NK-92 (cell line): Measurements from ENCODE around the gene CNTLN.
"Not testable (repeated sequence)": the region's sequence is repeated elsewhere in the genome, so short reads cannot be mapped to it uniquely, and the experiment has no call there.

Experiments
- DNase-seq: peaks from one replicate; lab custom pipeline; 2025; ENCODE audit not compliant: unreplicated experiment; lab: John Stamatoyannopoulos, UW

CNTLN gene

DNA sequence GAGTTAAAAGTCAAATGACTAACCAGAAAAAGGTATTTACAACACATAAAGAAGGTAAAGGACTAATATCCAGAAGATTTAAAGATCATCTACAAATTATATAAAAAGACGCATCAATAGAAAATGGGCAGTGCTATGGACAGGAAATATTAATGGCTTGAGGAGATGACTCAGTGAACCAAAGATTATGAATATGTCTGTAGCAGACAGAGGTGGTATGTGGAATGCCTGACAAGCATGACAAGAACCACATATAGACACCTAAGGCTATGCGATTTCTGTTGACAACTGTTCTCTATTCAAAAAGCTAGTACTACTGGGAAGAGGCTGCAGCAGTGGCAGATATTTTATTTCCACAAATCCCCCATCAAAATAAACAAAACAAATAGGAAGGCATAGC, 267.0 kb downstream of the CNTLN start:
- no peak for DNase-seq

DNA sequence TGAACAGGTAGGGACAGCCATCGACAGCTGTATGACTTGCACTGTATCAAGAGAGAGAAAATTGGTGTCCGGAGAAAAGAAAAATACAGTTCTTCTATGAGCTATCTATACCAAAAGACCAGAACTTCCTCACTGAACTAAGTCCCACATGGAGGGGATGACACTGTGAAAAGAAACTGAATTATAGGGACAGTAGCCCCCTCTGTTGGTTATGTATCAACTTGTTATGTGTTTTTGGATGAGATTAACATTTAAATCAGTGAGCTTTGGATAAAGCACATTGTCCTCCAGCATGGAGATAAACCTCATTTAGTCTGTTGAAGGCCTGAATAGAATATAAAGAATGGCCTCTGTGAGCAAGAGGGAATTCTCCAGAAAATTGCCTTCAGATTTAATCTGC, 267.5 kb downstream of the CNTLN start:
- DNase-seq = no peak

DNA sequence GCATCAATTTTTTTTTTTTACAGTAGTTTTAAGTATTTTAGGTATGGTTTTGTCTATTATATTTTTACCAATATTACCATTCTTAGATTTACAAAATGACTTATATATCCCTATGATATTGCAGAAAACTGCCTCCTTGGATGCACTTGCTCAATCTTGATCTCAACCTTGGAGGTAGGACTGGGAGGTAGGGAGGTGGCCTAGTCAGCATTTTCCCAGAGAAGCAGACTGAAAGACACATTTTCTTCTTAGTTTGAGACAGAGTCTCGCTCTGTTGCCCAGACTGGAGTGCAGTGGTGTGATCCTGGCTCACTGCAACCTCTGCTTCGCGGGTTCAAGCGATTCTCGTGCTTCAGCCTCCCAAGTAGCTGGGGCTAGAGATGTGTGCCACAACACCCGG, 268.7 kb downstream of the CNTLN start:
- DNase-seq = no peak

DNA sequence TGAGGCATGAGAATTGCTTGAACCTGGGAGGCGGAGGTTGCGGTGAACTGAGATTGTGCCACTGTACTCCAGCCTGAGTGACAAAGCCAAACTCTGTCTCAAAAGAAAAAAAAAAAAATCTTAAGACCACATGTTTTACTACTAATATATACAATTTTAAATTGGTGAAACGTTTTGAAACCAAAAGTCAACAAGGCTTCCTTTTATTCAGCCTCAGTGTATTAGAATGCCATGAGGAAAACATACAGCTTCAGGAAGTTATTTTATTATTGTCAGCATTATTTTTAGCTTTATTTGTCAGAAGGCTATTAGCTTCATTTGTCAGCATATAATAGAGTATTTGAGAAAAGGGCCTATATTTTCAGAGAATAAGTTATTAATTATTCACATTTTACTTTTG, 280.1 kb downstream of the CNTLN start:
- no peak for DNase-seq

DNA sequence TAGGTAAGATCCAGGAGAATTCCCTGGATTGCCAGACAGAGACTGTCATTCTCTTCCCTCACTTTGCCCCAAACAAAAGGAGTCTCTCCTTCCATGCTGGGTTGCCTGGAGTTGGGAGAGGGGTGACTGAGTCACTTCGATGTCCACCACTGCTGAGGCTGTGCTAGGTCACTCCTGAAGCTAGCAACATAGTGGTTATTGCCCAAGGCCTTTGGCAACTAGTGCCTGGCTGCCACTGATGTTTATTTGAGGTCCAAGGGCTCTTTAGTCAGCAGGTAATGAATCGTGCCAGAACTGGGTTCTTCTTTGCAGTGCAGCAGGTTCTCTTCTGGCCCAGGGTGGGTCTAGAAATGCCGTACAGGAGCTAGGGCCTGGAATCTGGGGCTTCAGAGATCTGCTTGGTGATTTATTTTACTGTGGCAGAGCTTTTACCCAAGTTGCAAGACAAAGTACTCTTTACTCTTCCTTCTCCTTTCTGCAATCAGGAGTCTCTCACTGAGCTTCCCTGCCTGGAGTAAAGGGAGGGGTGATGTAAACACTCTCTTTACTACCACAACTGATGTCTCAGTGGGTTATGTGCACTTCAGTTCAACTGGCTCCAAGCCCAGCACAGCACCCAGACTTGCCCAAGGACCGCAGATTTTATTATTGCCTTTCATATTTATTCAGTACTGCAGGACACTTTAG, 288.3 kb downstream of the CNTLN start:
- DNase-seq = no peak

DNA sequence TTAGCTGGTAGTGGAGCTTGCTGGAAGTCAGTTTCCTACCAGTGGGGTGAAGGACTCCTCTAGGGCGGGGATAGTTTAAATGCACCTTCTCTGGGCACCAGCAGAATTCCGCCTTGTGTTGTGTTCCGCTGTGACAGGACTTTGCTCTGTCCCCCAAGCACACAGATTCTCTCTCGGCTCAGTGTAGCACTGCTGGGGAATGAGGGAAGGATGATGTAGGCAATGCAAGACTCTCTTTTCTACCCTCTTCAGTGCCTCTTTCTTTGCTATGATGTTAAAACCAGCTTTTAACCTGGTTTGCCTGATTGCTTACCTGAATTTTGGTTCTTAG, 288.8 kb downstream of the CNTLN start:
- DNase-seq = no peak

DNA sequence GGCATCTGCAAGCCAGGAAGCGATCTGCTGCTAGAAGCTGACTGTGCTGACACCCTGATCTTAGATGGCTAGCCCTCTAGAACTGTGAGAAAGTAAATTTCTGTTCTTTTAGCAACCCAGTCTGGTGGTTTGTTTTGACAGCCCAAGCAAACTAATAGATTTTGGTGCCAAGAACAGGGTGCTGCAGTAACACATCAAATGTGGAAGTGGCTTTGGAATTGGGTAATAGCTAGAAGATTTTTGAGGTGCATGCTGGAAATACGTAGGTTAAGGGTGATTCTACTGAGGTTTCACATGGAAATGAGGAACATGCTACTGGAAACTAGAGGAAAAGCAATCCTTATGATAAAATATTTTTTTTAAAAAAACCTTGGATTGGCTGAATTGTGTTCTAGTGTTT, 290.5 kb downstream of the CNTLN start:
- DNase-seq = no peak

DNA sequence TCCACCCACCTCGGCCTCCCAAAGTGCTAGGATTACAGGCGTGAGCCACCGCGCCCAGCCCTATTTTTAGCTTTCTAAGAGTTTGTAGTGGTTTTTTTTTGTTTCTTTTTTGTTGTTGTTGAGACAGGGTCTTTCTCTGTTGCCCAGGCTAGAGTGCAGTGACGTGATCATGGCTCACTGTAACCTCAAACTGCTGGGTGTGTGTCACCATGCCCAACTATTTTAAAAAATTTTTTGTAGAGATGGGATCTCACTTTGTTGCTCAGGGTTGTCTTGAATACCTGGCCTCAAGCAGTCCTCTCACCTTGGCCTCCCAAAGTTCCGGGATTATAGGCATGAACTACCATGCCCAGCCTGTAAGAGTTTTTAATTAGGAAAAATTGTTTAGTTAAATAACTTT, 298.7 kb downstream of the CNTLN start:
- DNase-seq = no peak

DNA sequence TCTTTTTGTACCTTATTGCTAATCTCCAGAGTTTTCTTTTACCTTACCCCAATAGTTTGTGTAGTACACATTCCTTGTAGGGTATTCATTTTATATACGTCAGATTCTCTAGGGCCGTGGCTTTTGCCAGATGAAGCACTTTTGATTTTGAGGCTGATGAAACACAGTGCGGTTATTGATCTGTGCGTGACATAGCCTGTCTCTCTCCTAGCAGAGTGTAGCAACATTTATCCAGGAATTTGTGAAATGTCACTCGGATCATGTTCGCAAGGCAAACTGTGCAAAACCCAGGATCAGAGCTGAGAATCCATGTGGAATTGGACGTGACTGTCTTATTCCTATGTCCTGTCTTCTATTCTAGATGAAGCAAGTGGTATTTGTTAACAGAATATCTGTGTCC, 302.0 kb downstream of the CNTLN start:
- no peak for DNase-seq

DNA sequence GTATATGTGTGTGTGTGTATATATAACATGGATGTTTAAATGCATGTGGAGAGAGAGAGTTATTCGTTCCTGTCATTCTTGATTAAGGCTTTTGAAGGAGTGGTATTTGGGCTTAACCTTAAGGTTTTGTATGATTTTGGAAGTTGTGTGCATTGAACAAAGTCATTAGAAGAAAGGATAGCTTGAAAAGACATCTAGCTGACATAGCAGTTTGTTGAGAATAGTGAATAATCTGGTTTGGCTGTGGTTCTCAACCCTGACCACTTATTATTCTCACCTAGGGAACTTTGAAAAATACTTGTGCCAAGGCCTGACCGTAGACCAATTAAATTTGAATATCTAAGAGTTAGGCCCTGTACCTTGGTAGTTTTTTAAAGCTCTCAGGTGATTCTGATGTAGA, 303.0 kb downstream of the CNTLN start:
- no peak for DNase-seq

DNA sequence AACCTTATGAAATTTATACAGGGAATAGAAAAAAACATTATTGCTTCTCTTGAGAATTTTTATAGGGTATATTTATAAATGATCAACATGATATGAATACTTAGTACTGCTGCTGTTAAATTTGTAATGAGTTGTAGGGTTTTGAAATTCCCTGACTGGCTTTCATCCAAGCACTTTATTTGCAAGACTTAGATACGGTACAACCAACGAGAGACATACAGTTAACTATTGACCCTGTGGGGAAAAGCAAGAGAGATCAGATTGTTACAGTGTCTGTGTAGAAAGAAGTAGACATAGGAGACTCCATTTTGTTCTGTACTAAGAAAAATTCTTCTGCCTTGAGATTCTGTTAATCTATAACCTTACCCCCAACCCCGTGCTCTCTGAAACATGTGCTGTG, 310.3 kb downstream of the CNTLN start:
- DNase-seq = not testable (repeated sequence)

DNA sequence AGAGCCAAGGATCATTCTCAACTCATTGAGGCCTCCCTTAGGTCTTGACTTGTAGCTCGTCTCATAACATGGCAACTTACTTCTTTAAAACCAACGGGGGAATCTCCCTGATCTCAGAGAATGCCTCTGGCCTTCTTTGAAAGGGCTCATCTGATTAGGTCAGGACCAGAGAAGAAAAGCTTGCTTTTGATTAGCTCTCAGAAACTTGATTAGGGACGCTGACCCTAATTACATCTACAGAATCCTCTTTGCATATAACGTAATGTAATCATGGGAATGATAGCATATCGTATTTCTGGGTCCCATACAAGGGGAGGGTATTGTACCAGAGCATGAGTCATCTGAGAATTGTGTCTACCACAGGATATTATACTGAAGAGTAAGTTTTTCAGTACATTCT, 318.9 kb downstream of the CNTLN start:
- DNase-seq = no peak

DNA sequence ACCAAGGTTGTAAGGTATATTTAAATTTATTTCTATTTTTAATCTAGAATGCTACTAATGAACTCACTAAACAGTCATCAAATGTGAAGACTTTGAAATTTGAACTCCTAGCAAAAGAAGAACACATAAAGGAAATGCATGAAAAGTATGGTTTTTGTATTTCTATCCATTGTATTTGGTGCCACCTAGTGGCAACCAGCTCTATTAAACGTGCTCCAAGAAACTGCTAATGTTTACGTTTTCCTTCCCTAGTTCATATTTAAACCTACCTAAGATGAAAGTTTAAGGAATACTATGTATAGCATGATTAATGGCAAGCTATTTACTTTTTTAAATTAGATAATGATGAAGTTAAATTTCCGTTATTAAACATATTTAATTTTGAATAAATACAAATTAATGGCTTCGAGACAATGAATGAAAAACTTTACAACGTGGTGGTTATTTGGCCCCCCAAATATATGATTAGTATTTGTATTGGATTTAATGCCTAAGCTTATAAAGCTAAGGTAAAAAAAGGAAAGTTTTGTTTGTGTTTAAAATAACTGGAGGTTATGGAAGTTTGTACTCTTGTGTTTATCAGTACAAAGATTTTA, 328.1 kb downstream of the CNTLN start:
- DNase-seq = no peak

DNA sequence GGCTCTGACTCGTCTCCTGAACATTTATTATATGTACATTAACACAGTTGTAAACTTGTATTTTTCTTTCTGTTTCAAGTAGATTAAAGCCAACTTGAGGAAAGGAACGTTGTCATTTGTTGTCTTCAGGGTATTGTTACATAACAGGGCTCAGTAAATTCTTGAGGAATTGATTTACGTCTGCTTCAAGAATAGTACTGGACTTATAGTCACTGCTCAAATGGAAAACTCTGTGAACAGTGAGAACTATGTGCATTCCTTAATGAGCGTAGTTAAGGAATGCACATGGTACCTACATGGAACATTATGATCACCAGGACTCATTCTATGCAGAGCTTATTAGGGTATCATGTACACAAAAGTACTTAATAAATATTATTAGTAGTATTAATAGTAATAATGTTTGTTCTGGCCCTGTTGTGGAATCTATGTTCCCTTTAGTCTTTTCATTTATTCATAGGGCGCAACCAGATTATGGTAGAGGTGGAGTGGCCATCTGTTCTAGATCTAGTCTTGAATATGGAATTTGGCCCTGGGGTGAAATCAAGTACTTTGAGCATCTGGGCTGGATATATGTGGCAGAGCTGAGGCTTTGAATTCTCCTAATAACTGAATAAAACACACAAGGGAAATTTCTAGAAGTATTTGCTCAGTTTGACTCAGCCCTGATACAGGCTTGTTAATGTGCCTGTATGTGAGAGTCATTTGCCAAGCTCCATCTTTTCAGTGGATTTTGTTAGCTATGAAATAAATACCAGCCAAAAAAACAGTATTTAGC, 335.4 kb downstream of the CNTLN start:
- DNase-seq = no peak

DNA sequence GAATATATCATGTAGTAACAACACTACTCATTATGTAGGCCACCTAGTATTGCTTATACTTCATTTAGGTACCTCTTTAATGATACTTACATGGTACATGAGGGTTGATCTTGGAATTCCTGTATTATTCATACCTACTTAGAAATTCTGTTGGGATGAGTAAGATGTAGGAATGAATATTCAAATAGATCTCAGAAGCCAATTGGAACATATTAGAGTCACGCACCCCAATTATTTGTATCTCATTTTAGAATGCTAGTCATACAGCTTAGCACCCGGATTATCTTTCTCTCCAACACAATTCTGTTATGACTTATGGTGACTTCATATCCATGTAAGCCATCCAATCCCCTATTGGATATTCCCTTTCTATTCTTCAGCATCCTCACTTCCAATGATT, 337.3 kb downstream of the CNTLN start:
- no peak for DNase-seq

DNA sequence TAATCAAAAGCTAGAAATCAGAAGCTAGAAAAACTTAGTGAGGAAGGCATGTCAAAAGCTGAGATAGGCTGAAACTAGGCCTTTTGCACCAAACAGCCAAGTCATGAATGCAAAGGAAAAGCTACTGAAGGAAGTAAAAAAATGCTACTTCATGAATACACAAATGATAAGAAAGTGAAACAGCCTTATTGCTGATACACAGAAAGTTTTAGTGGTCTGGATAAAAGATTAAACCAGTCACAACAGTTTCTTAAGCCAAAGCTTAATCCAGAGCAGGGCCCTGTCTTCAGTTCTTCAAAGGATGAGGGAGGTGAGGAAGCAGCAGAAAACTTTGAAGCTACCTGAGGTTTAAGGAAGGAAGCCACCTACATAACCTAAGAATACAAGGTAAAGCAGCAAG, 341.6 kb downstream of the CNTLN start:
- DNase-seq = no peak

DNA sequence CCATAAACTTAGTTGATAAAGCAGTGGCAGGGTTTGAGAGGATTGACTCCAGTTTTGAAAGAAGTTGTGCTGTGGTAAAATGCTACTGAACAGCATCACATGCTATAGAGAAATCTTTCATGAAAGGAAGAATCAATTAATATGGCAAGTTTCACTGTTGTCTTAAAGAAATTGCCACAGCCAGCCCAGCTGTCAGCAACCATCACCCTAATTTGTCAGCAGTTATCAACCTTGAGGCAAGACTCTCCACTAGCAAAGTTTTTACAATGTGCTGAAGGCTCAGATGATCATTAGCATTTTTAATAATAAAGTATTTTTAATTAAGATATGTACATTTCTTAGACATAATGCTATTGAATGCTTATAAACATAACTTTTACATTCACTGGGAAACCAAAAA, 343.0 kb downstream of the CNTLN start:
- no peak for DNase-seq

DNA sequence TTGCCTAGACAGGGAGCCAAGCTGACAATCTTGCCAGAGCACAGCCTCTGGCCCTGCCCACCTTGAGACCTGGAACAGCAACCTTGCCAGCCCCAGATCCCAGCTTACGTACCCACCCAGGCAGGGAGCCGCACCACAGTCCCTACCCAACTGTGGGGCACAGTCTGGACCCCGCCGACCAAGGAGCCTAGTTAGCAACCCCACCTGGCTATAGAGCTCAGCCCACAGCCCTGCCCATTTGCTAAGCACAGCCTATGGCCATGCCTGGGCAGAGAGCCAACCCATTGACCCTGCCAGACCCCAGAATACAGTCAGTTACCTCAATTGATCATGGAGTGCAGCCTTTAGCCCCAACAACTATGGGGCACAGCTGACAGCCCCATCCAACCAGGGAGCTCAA, 346.1 kb downstream of the CNTLN start:
- DNase-seq = no peak

DNA sequence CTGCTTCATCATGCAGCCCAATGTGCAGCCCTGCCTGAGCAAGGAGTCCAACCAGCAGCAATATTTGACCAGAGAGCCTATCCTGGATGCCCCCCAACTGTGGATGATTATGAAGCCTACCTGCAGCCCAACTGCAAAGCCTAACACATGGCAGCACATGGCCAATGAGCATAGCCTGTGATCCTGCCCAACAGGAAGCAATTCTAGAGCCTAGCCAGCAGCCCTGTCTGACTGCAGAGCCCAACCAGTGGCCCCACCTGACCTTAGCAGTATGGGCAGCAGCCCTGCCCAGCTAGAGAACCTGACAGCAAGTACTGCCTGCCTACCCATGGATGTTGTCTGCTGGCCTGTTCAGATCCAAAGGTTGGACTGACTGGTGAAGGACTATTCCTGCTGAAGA, 346.7 kb downstream of the CNTLN start:
- no peak for DNase-seq

DNA sequence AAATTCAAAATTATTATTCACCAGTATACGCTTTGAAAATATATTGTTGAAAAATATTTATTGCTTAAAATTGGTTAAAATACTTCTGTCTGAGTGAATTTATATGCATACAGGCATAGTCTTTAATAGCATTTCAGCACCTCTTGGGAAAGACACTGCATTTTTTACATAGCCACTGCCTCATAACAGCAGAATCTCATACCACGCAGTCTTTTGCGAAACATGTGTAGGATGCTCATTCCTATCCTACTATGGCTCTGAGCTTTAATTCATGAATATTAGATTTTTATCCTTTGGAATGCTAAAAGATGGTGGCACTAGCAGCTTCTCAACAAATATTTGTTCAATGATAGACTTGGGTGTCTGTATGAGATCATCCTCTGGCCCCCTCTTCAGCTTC, 350.1 kb downstream of the CNTLN start:
- no peak for DNase-seq

DNA sequence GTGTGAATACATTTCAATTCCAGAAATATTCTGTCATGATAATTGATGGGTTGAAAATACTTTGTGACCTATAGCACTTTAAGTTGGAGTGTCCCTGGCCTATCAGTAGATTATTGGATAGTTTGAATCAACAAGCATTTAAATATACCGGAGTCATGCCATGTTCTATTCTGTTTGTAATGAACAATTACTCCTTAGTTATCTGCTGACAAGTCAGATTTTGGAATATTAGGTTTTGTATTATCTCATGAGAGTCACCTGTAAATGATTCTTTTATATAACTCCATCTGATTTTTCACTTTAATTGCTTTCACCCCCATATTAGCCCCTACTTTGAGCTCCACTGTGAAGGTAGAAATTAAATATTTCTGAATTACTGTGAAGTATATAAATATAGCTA, 351.6 kb downstream of the CNTLN start:
- no peak for DNase-seq

DNA sequence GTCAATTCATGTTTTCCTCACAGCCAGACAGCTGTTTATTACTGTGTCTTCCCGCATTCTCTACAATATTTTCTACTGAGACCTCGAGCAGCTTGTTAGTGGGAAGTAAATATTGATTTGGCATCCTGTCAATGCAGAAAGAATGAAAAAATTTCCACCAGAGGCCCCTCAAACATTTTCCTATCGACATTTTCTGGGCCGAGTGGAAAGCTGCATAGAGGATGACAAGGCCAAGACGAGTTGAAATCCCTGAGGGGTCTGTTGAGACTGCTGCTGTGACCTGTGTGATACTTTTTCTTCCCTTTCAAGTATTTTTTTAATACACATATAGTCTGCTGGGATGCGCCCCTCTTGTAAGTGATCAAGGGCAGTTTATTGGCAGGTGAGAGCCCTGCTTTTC, 352.6 kb downstream of the CNTLN start:
- no peak for DNase-seq

DNA sequence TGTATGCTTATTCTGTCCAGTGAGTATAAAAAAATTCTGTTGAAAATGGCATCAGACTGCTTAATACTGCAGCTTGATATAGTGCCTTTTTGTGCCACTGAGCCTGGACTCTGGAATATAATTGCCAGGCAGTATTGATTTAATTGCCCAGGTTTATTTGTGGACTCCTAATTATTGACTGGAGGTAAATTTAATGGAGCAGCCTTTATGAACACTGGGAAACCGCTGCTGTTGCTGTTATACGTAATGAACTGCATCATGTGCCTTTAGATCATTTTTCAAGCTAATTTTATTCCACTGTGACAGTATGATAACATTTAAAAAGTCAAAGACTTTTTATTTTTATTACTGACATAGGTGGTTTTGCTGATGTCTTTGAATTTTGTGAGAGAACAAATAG, 353.8 kb downstream of the CNTLN start:
- no peak for DNase-seq
